DND-41 (cell line): ENCODE measurements around the gene GPR39.

Source experiments
- ATAC-seq: fragments of 200-7000 bp; cut with Tn5 transposase; 3 replicates; pipeline ENCODE4 v1.9.1; 2021; ENCODE audit warnings: low read depth; ENCODE audit not compliant: insufficient read depth
- DNase-seq: peaks from one replicate; pipeline ENCODE4 v3.0.0-alpha.2; 2020
- H2AFZ ChIP-seq: 2 replicates; pipeline ENCODE4 v1.6.0; 2012; ENCODE audit warnings: low read depth, low read length
- H3K27ac ChIP-seq: 2 replicates; pipeline ENCODE4 v1.5.1; 2012; ENCODE audit warnings: low read length, inconsistent platforms
- H3K27me3 ChIP-seq: fragments of 200-600 bp; sonication (generic); 2 replicates; pipeline ENCODE4 v1.6.0; 2012; ENCODE audit warnings: low read length, mild to moderate bottlenecking, inconsistent platforms; ENCODE audit not compliant: insufficient read depth, poor library complexity
- H3K36me3 ChIP-seq: 2 replicates; pipeline ENCODE4 v1.5.1; 2012; ENCODE audit warnings: low read length, inconsistent platforms; ENCODE audit not compliant: insufficient read depth
- H3K4me1 ChIP-seq: 2 replicates; pipeline ENCODE4 v1.5.1; 2012; ENCODE audit warnings: mild to moderate bottlenecking, low read length; ENCODE audit not compliant: insufficient read depth
- H3K4me2 ChIP-seq: 2 replicates; pipeline ENCODE4 v1.6.0; 2012; ENCODE audit warnings: mild to moderate bottlenecking, moderate library complexity, low read length, inconsistent platforms; ENCODE audit not compliant: insufficient read depth
- H3K4me3 ChIP-seq, 2 experiments: fragments of 200-600 bp in 1 of 2; shearing (Covaris generic) in 1 of 2; 2 replicates each; pipeline ENCODE4 v1.5.1; 2012 to 2016; ENCODE audit warnings: inconsistent platforms in 2 of 2, low read length in 2 of 2, mild to moderate bottlenecking in 2 of 2, low read depth in 1 of 2, moderate library complexity in 1 of 2
- H3K79me2 ChIP-seq: 2 replicates; pipeline ENCODE4 v1.6.0; 2012; ENCODE audit warnings: low read length, inconsistent platforms; ENCODE audit not compliant: insufficient read depth
- H3K9ac ChIP-seq: 2 replicates; pipeline ENCODE4 v1.6.0; 2012; ENCODE audit warnings: low read depth, mild to moderate bottlenecking, inconsistent platforms, low read length, moderate library complexity
- H3K9me3 ChIP-seq: 2 replicates; pipeline ENCODE4 v1.5.1; 2012; ENCODE audit warnings: low read length, moderate library complexity, mild to moderate bottlenecking, inconsistent platforms; ENCODE audit not compliant: insufficient read depth, severe bottlenecking
- H4K20me1 ChIP-seq: 2 replicates; pipeline ENCODE4 v1.6.0; 2012; ENCODE audit warnings: low read length; ENCODE audit not compliant: insufficient read depth
- EZH2 ChIP-seq: IDR thresholded peaks from 3 replicates; pipeline ENCODE4 v1.6.1; 2012; ENCODE audit warnings: borderline replicate concordance, low read depth, mild to moderate bottlenecking, moderate library complexity, low read length, inconsistent platforms; ENCODE audit not compliant: severe bottlenecking
- TF ChIP-seq, protein P1 (sequence below): IDR thresholded peaks from 2 replicates; pipeline ENCODE4 v1.5.1; 2012; ENCODE audit warnings: borderline replicate concordance, low read length, moderate library complexity, mild to moderate bottlenecking; ENCODE audit not compliant: poor library complexity, severe bottlenecking; ENCODE audit errors: extremely low read depth

Gene GPR39

DNA sequence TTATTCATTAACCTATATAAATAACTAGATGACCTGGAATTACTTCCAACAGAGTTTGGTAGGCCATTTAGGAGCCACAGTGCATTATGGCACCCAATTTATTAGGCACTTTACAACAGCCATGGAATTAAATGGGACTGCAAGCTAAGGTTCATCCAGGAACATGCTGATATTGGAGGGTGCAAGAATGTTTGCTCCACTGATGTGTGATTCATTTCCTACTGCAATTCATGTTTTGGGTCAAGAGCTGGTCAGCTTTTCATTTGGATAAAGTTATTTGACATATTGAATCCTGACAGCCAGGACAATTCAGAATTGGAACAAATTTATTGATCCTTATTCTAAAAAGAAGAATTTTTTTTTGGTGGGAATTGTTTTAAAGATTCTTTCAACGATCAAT lies 265.2 kb downstream of the GPR39 start:
- no peaks in the 10 kb centered on the region for H3K79me2 ChIP-seq
- no peak overlapping the region for H3K9ac ChIP-seq
- H3K4me3 ChIP-seq = no peak overlapping the region
- H3K4me1 ChIP-seq = no peaks in the 10 kb centered on the region
- no peak for ATAC-seq
- H3K27ac ChIP-seq = no peak overlapping the region
- no peak for DNase-seq
- no peak overlapping the region for H3K4me2 ChIP-seq
- no peak overlapping the region for H2AFZ ChIP-seq
- no peaks in the 10 kb centered on the region for H3K36me3 ChIP-seq
- no peaks in the 10 kb centered on the region for H4K20me1 ChIP-seq
- no peaks in the 10 kb centered on the region for H3K9me3 ChIP-seq
- TF ChIP-seq, protein P1, sequence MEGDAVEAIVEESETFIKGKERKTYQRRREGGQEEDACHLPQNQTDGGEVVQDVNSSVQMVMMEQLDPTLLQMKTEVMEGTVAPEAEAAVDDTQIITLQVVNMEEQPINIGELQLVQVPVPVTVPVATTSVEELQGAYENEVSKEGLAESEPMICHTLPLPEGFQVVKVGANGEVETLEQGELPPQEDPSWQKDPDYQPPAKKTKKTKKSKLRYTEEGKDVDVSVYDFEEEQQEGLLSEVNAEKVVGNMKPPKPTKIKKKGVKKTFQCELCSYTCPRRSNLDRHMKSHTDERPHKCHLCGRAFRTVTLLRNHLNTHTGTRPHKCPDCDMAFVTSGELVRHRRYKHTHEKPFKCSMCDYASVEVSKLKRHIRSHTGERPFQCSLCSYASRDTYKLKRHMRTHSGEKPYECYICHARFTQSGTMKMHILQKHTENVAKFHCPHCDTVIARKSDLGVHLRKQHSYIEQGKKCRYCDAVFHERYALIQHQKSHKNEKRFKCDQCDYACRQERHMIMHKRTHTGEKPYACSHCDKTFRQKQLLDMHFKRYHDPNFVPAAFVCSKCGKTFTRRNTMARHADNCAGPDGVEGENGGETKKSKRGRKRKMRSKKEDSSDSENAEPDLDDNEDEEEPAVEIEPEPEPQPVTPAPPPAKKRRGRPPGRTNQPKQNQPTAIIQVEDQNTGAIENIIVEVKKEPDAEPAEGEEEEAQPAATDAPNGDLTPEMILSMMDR = no peak
- no peak for TF ChIP-seq EZH2
- no peaks in the 10 kb centered on the region for H3K27me3 ChIP-seq

DNA sequence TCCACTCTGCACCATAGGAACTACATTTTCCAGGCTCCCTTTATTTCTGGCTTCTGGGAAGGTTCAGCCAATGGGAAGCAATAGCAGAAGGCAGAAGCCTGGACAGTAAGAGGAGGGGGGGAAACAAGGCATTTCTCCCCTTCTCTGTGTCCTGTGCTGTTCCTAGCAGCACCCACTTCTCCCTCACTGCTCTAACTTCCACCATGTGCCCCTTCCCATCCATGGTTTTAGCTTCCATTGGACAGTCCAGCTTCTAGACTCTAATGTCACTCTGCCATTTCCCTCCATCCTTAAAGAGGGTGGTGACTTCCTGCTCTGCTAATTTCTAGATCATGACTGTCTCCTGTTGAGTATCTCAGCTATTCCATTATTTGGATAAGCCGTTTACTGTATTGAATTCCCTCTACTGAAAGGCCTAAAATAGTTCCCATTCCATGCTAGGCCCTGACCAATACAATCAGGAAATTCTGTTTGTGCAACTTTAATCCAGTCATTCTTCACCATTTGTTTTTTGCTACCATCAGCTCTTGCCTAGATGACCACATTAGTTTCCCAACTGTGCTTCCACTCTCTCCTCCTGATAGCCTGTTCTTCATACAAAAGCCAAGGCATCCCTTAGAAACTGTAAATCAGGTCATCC lies 274.2 kb downstream of the GPR39 start:
- Histone ChIP-seq H3K4me2 (no peak overlapping the region), H3K4me1 (no peaks in the 10 kb centered on the region), H4K20me1 (no peaks in the 10 kb centered on the region), H3K9me3 (no peaks in the 10 kb centered on the region), H3K27me3 (no peaks in the 10 kb centered on the region), H3K4me3 (no peak overlapping the region), H3K36me3 (no peaks in the 10 kb centered on the region), H2AFZ (no peak overlapping the region), H3K27ac (no peak overlapping the region), H3K9ac (no peak overlapping the region), H3K79me2 (no peaks in the 10 kb centered on the region)
- DNase-seq (no peak), ATAC-seq (no peak)
- TF ChIP-seq, protein P1 = no peak
- TF ChIP-seq EZH2 = no peak

DNA sequence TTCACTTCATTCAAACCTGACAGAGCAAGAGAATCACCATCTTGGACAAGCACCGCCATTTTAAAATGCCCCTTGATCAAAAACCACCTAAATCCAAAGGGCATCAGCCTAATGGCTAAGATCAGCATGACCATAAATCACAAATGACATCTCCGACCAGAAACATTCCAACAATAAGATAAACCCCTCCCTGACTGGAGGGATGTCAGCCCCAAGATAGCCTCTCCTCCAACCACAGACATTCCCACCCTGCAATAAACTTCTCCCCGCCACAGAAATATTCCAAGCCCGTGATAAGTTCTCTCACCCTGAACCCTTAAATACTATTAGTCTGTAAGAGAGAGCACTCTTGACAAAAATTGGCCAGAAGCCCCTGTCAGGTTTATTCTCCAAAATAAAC lies 275.0 kb downstream of the GPR39 start:
- Histone ChIP-seq H3K4me2 (no peak overlapping the region), H3K4me1 (no peaks in the 10 kb centered on the region), H3K9me3 (no peaks in the 10 kb centered on the region), H3K9ac (no peak overlapping the region), H3K36me3 (no peaks in the 10 kb centered on the region), H2AFZ (no peak overlapping the region), H3K27me3 (no peaks in the 10 kb centered on the region), H4K20me1 (no peaks in the 10 kb centered on the region), H3K27ac (no peak overlapping the region), H3K4me3 (no peak overlapping the region), H3K79me2 (no peaks in the 10 kb centered on the region)
- TF ChIP-seq, protein P1 = no peak
- TF ChIP-seq EZH2 = no peak
- no peak for DNase-seq
- ATAC-seq = no peak
